H1 (cell line): ENCODE measurements around the gene NDUFB5. TPM values are rescaled to one million over a fixed set of nuclear protein-coding genes. Genes with fewer than 3 reads are reported as not detected.

Experiments used
- CTCF ChIA-PET: fragments of 300-600 bp; sonication (Branson Sonifier 250); formaldehyde crosslinking; loops from one replicate; lab custom pipeline; 2021; ENCODE audit not compliant: partially characterized antibody; lab: Charles Lee
- POLR2A ChIA-PET: fragments of 300-600 bp; sonication (Branson Sonifier 250); formaldehyde crosslinking; loops from one replicate; lab custom pipeline; 2021; ENCODE audit warnings: inconsistent platforms; ENCODE audit not compliant: partially characterized antibody; lab: Charles Lee
- DNase-seq, 2 experiments: peaks; one replicate each; pipeline versions ENCODE4 v3.0.0 to v3.0.0-alpha.2; 2010 to 2022; ENCODE audit warnings: low spot score in 2 of 2, low read depth in 1 of 2, mixed read lengths in 1 of 2
- FAIRE-seq: peaks from 2 replicates; lab custom pipeline; 2011; peaks lifted over from hg19 to GRCh38; lab: Jason Lieb, UNC
- H2AFZ ChIP-seq: 2 replicates; pipeline ENCODE4 v1.8.1; 2012; ENCODE audit warnings: low read length, inconsistent platforms
- H2AK5ac ChIP-seq: 2 replicates; pipeline ENCODE4 v1.6.1; 2013; ENCODE audit warnings: low read depth, low read length
- H2BK120ac ChIP-seq: replicated peaks from 2 replicates; pipeline ENCODE3; 2013; ENCODE audit warnings: low read depth, low read length, inconsistent platforms
- H2BK12ac ChIP-seq: 2 replicates; pipeline ENCODE4 v1.6.1; 2013; ENCODE audit warnings: low read depth, low read length
- H2BK15ac ChIP-seq: 2 replicates; pipeline ENCODE4 v1.6.1; 2013; ENCODE audit warnings: low read length
- H2BK20ac ChIP-seq: 2 replicates; pipeline ENCODE4 v1.6.1; 2013; ENCODE audit warnings: low read length
- H2BK5ac ChIP-seq: 2 replicates; pipeline ENCODE4 v1.6.1; 2013; ENCODE audit warnings: low read depth, low read length
- H3K14ac ChIP-seq: 2 replicates; pipeline ENCODE4 v1.6.1; 2013; ENCODE audit warnings: inconsistent platforms; ENCODE audit not compliant: insufficient read length
- H3K18ac ChIP-seq: 2 replicates; pipeline ENCODE4 v1.6.1; 2013; ENCODE audit warnings: low read length; ENCODE audit errors: extremely low read depth
- H3K23ac ChIP-seq: 2 replicates; pipeline ENCODE4 v1.6.1; 2013; ENCODE audit warnings: inconsistent platforms; ENCODE audit not compliant: insufficient read length
- H3K23me2 ChIP-seq: 2 replicates; pipeline ENCODE4 v1.6.1; 2013; ENCODE audit warnings: low read depth, low read length
- H3K27ac ChIP-seq: 2 replicates; pipeline ENCODE4 v1.6.1; 2011; ENCODE audit warnings: low read depth, low read length, inconsistent platforms
- H3K27me3 ChIP-seq, 4 experiments: replicated peaks in 1 of 4; 1 replicate in 1 of 4; 2 replicates in 3 of 4; pipeline versions ENCODE4 v1.6.1 to v1.8.1; 2011 to 2013; ENCODE audit warnings: low read length in 3 of 4, mild to moderate bottlenecking in 3 of 4, inconsistent platforms in 2 of 4, mixed read lengths in 2 of 4, moderate library complexity in 1 of 4; ENCODE audit not compliant: control insufficient read depth in 3 of 4, insufficient read depth in 3 of 4; ENCODE audit errors: extremely low read depth in 1 of 4
- H3K36me3 ChIP-seq, 4 experiments: 2 replicates each; pipeline versions ENCODE4 v1.6.1 to v1.8.1; 2011 to 2013; ENCODE audit warnings: mild to moderate bottlenecking in 4 of 4, low read length in 3 of 4, moderate library complexity in 2 of 4, control low read depth in 1 of 4, inconsistent platforms in 1 of 4; ENCODE audit not compliant: insufficient read depth in 4 of 4, control insufficient read depth in 2 of 4
- H3K4ac ChIP-seq: replicated peaks from 2 replicates; pipeline ENCODE3; 2013; ENCODE audit warnings: low read length, low read depth, mixed read lengths, inconsistent platforms; ENCODE audit not compliant: insufficient read length
- H3K4me1 ChIP-seq, 4 experiments: replicated peaks in 1 of 4; 1 replicate in 1 of 4; 2 replicates in 3 of 4; pipeline versions ENCODE4 v1.6.1 to v1.8.1; 2011 to 2013; ENCODE audit warnings: low read length in 3 of 4, inconsistent platforms in 2 of 4, mixed read lengths in 1 of 4; ENCODE audit not compliant: insufficient read depth in 4 of 4, control insufficient read depth in 3 of 4
- H3K4me2 ChIP-seq, 2 experiments: 2 replicates each; pipeline versions ENCODE4 v1.6.1 to v1.8.1; 2011 to 2013; ENCODE audit warnings: low read depth in 2 of 2, low read length in 2 of 2, control low read depth in 1 of 2, inconsistent platforms in 1 of 2, mild to moderate bottlenecking in 1 of 2; ENCODE audit not compliant: insufficient read depth in 1 of 2
- H3K4me3 ChIP-seq, 4 experiments: fragments of 200-600, 300-600 bp in 1 of 4; sonication (generic), shearing (Covaris generic), sonication (Bioruptor Twin) in 1 of 4; 2 replicates each; pipeline versions ENCODE4 v1.5.1 to v1.8.1; 2011 to 2016; ENCODE audit warnings: low read length in 4 of 4, low read depth in 3 of 4, control low read depth in 2 of 4, inconsistent platforms in 2 of 4, mild to moderate bottlenecking in 2 of 4, mixed read lengths in 1 of 4, moderate library complexity in 1 of 4; ENCODE audit not compliant: insufficient read depth in 2 of 4; ENCODE audit errors: extremely low read depth in 1 of 4
- H3K56ac ChIP-seq: replicated peaks from 2 replicates; pipeline ENCODE3; 2013; ENCODE audit warnings: low read depth, mild to moderate bottlenecking, mixed read lengths, low read length, inconsistent platforms; ENCODE audit not compliant: insufficient read length
- H3K79me1 ChIP-seq: 2 replicates; pipeline ENCODE4 v1.6.1; 2013; ENCODE audit warnings: low read depth, low read length, control low read depth
- H3K79me2 ChIP-seq, 2 experiments: 2 replicates each; pipeline versions ENCODE4 v1.6.1 to v1.8.1; 2012 to 2013; ENCODE audit warnings: low read length in 2 of 2, mild to moderate bottlenecking in 2 of 2, inconsistent platforms in 1 of 2; ENCODE audit not compliant: insufficient read depth in 2 of 2, control insufficient read depth in 1 of 2
- H3K9ac ChIP-seq, 4 experiments: replicated peaks in 1 of 4; 1 replicate in 1 of 4; 2 replicates in 3 of 4; pipeline versions ENCODE4 v1.6.1 to v1.8.1; 2011 to 2013; ENCODE audit warnings: low read depth in 3 of 4, low read length in 3 of 4, control low read depth in 2 of 4, mild to moderate bottlenecking in 2 of 4, moderate library complexity in 2 of 4, inconsistent platforms in 1 of 4; ENCODE audit errors: extremely low read depth in 1 of 4
- H3K9me3 ChIP-seq, 2 experiments: 2 replicates each; pipeline versions ENCODE4 v1.6.1 to v1.8.1; 2012 to 2013; ENCODE audit warnings: mild to moderate bottlenecking in 2 of 2, moderate library complexity in 2 of 2, control low read depth in 1 of 2, inconsistent platforms in 1 of 2, low read depth in 1 of 2, low read length in 1 of 2, mixed read lengths in 1 of 2; ENCODE audit not compliant: insufficient read depth in 2 of 2
- H4K20me1 ChIP-seq, 2 experiments: replicated peaks in 1 of 2; 2 replicates each; pipeline versions ENCODE3 to v1.8.1; 2011 to 2013; ENCODE audit warnings: inconsistent platforms in 2 of 2, low read length in 2 of 2, mild to moderate bottlenecking in 1 of 2; ENCODE audit not compliant: insufficient read depth in 2 of 2, control insufficient read depth in 1 of 2
- H4K5ac ChIP-seq: 2 replicates; pipeline ENCODE4 v1.6.1; 2013; ENCODE audit warnings: low read length, low read depth, mixed read lengths, inconsistent platforms; ENCODE audit not compliant: insufficient read length
- H4K8ac ChIP-seq: 2 replicates; pipeline ENCODE4 v1.8.0; 2013; ENCODE audit warnings: mild to moderate bottlenecking, moderate library complexity, low read length, inconsistent platforms; ENCODE audit not compliant: insufficient read depth; ENCODE audit errors: extremely low read depth
- H4K91ac ChIP-seq: replicated peaks from 2 replicates; pipeline ENCODE3; 2013; ENCODE audit warnings: low read length, mixed read lengths, inconsistent platforms; ENCODE audit not compliant: insufficient read length
- BACH1 ChIP-seq: IDR thresholded peaks from 2 replicates; pipeline ENCODE4 v1.6.1; 2012; ENCODE audit warnings: low read length, improper control_type of control experiment
- BRCA1 ChIP-seq: IDR thresholded peaks from 2 replicates; pipeline ENCODE4 v1.6.1; 2012; ENCODE audit warnings: low read depth, low read length, improper control_type of control experiment
- CBX8 ChIP-seq: fragments of 300-800, 300-1000 bp; sonication (generic); IDR thresholded peaks from 2 replicates; pipeline ENCODE4 v1.7.1; 2016; ENCODE audit warnings: low read depth, low read length, borderline replicate concordance
- CEBPB ChIP-seq: IDR thresholded peaks from 2 replicates; pipeline ENCODE4 v1.6.1; 2012; ENCODE audit warnings: low read depth, low read length
- GABPA ChIP-seq: IDR thresholded peaks from 2 replicates; pipeline ENCODE4 v1.6.1; 2011; ENCODE audit warnings: mild to moderate bottlenecking, low read length, moderate library complexity, borderline replicate concordance; ENCODE audit not compliant: insufficient read depth
- POLR2AphosphoS5 ChIP-seq: IDR thresholded peaks from 2 replicates; pipeline ENCODE4 v1.6.1; 2011; ENCODE audit warnings: low read depth, low read length
- POU5F1 ChIP-seq: IDR thresholded peaks from 2 replicates; pipeline ENCODE4 v1.6.1; 2011; ENCODE audit warnings: low read depth, mild to moderate bottlenecking, low read length, moderate library complexity
- RBBP5 ChIP-seq: IDR thresholded peaks from 2 replicates; pipeline ENCODE4 v1.7.1; 2012; ENCODE audit warnings: low read depth, mild to moderate bottlenecking, inconsistent platforms, low read length, moderate library complexity, borderline replicate concordance
- TAF1 ChIP-seq: IDR thresholded peaks from 2 replicates; pipeline ENCODE4 v1.6.1; 2011; ENCODE audit warnings: mild to moderate bottlenecking, low read depth, low read length
- TCF12 ChIP-seq: IDR thresholded peaks from 2 replicates; pipeline ENCODE4 v1.6.1; 2011; ENCODE audit warnings: low read depth, mild to moderate bottlenecking, low read length
- ZNF274 ChIP-seq: IDR thresholded peaks from 2 replicates; pipeline ENCODE4 v1.7.0; 2012; ENCODE audit warnings: low read length, borderline replicate concordance; ENCODE audit errors: extremely low read depth
- polyA plus RNA-seq, 7 experiments: library from polyadenylated mRNA; depleted of rRNA in 3 of 7; stranded (reverse) in 5 of 7; unstranded in 2 of 7; fragments of >200 nt in 5 of 7; fragments of 200-250 nt in 2 of 7; gene quantifications; 1 replicate in 5 of 7; 2 replicates in 1 of 7; 4 replicates in 1 of 7; pipeline versions ENCODE4 v1.2.1 to v1.2.3, GENCODE V29; 2011 to 2013; ENCODE audit warnings: missing spikeins in 2 of 7, mixed read lengths in 2 of 7
- total RNA-seq: library from RNA; stranded (reverse); fragmentation: NEBNext Ultra II Directional; extraction: Animal tissue kit (Norgen Biotek cat#: 25700); gene quantifications from 2 replicates; pipeline ENCODE4 v1.2.1, GENCODE V29; 2021

NDUFB5 gene
- total and polyA plus RNA-seq, 2 of the 8 experiments (the other 6 are each of a cell fraction or from before 2014, with no cell fraction given) = 46.1 to 85.8 TPM

GRCh38 chr3:179589143-179589542 lies 15.5 kb upstream of the NDUFB5 start:
- H4K20me1 ChIP-seq = peaks cover 0 to 2% of the 10 kb centered on the region in 2 experiments
- no peak overlapping the region for H2BK20ac ChIP-seq
- H4K91ac ChIP-seq = no peak overlapping the region
- H3K79me1 ChIP-seq = no peaks in the 10 kb centered on the region
- H4K5ac ChIP-seq = no peak overlapping the region
- H2AFZ ChIP-seq = no peak overlapping the region
- no peak for TF ChIP-seq CBX8
- TF ChIP-seq ZNF274 = no peak
- no peak for TF ChIP-seq BACH1
- TF ChIP-seq POLR2AphosphoS5 = no peak
- no peak for TF ChIP-seq TCF12
- TF ChIP-seq POU5F1 = no peak
- no peak for TF ChIP-seq GABPA
- no peak for TF ChIP-seq BRCA1
- TF ChIP-seq CEBPB = no peak
- TF ChIP-seq RBBP5 = no peak
- TF ChIP-seq TAF1 = no peak
- ChIA-PET CTCF (interaction anchor here (1.5 kb wide), 1 partner anchor 10 kb away, joined by 3 read pairs; no protein-coding TSS in a partner anchor), POLR2A (interaction anchor here (0.6 to 1.4 kb wide), 3 partner anchors 10 to 21 kb away, joined by 3 to 4 read pairs (median 3); partner anchors contain the start of genes MRPL47 and NDUFB5)
- DNase-seq (no peak), FAIRE-seq (no peak)
- no peak overlapping the region for H2BK15ac ChIP-seq
- H2BK12ac ChIP-seq = no peak overlapping the region
- H3K23me2 ChIP-seq = no peaks in the 10 kb centered on the region
- no peak overlapping the region for H2BK120ac ChIP-seq
- no peak overlapping the region for H3K14ac ChIP-seq
- no peaks in the 10 kb centered on the region for H3K4me1 ChIP-seq
- H3K27me3 ChIP-seq = no peaks in the 10 kb centered on the region
- H3K23ac ChIP-seq = no peak overlapping the region
- peaks cover 5 to 83% (median 52%) of the 10 kb centered on the region in 4 experiments; a peak in 7 of 8 replicates for H3K36me3 ChIP-seq
- no peak overlapping the region for H3K4me2 ChIP-seq
- H3K27ac ChIP-seq = no peak overlapping the region
- no peak overlapping the region for H3K18ac ChIP-seq
- no peak overlapping the region for H3K9ac ChIP-seq
- H2AK5ac ChIP-seq = no peak overlapping the region
- no peak overlapping the region for H3K4ac ChIP-seq
- no peak overlapping the region for H3K4me3 ChIP-seq
- no peak overlapping the region for H3K56ac ChIP-seq
- no peak overlapping the region for H2BK5ac ChIP-seq
- H4K8ac ChIP-seq = no peak overlapping the region
- H3K9me3 ChIP-seq = no peaks in the 10 kb centered on the region
- H3K79me2 ChIP-seq = no peaks in the 10 kb centered on the region; a peak in 1 of 4 replicates
